Measurements from ENCODE around the gene RMND5B. TPM values are rescaled to one million over a fixed set of nuclear protein-coding genes. Genes with fewer than 3 reads are reported as not detected.

RMND5B gene
- total RNA-seq, 4 donors from 2014 or later, result 22.9 to 37.5 (median 27.7) TPM

GRCh38 chr5:178113841-178114324 is 16.9 kb upstream of the RMND5B start:
- ATAC-seq (ENCODE audit: low FRiP score) (no peak), DNase-seq (ENCODE audit: low spot score) (no peak)
- no peak for TF ChIP-seq CTCF (IDR thresholded peaks at IDR 0.05)

DNA sequence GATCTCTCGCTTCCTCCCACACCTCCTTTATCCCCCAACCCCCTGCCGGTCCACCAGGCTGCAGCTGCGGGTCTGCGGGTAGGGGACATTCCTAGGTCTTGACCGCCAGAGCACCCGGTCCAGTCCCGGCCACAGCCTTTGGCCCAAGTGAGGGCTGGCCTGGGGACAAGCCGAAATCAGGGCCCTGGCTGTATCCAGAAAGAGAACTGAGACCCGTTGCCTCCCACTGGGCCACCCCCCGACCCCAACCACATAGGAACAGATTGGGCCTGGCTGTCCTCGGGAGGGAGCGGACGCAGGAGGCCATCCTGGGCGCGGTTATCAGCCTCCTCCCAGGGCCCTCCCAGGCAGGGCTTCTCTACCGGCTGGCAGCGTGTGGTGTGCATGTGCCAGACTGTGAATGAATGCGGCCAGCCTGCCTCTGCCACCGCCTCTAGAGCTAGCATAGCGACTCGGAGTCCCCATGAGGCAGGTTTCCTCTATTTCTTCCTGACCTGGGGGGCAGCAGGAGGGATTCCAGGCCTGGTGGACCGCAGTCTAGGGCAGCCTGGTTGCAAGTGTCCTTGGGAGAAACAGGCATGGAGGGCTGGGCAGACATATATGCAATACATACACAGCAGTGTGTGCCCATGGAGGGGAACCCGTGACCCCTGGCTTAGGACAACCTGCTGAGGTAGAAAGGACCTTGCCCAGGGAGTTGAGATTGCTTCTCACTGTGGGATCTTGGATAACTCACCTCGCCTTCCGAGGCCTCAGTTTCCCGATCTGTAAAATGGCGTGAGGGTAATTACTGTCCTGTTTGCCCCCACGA is 16.3 kb upstream of the RMND5B start:
- no peak for TF ChIP-seq CTCF (IDR thresholded peaks at IDR 0.05)
- ATAC-seq (ENCODE audit: low FRiP score), result no peak
- DNase-seq (ENCODE audit: low spot score), result no peak

- TF ChIP-seq CTCF (IDR thresholded peaks at IDR 0.05), result no peak
Observed at GRCh38 chr5:178115136-178115813, 15.5 kb upstream of the RMND5B start.

GRCh38 chr5:178115814-178116142 is 15.0 kb upstream of the RMND5B start:
- DNase-seq (ENCODE audit: low spot score) (no peak), ATAC-seq (ENCODE audit: low FRiP score) (no peak)
- TF ChIP-seq CTCF (IDR thresholded peaks at IDR 0.05), result no peak

More at GRCh38 chr5:178115136-178115813, 15.5 kb upstream of the RMND5B start:
- ATAC-seq (ENCODE audit: low FRiP score) (no peak), DNase-seq (ENCODE audit: low spot score) (no peak)

DNA sequence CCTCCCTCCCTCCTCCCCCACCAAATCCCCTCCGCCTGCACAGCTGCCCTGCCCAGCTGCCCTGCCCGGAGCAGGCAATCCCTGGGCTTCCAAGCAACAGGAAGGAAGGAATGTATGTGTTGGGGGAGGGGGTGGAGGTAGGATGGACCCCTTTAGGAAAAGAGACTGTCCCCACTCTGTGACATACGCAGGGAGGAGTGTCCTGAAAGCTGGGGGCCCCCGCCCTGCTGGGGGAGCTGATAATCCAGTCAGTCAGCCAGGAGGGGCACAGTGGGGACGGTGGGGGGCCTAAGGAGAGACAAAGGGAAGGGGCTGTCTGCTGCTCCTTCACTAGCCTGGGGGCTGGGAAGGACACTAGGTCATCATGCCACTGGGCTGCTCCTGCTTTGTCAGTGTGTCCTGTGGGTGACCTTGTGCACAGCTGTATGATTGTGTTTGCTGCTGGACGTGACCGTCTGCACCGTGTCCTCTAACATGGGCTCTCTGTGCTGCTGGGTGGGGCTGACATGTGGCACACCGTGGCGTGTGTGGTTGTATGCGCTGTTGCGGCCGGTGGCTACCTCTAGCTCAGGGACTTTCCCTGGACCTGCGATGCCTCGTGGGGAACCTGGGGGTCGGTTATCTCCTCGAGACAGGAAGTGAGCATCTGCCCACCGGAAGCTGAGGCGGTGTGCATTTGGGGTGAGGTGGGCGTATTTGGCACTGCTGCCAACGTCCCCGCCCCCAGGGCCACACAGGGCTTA is 14.5 kb upstream of the RMND5B start:
- ATAC-seq (ENCODE audit: low FRiP score) (no peak), DNase-seq (ENCODE audit: low spot score) (no peak)
- TF ChIP-seq CTCF (IDR thresholded peaks at IDR 0.05), result no peak

DNA sequence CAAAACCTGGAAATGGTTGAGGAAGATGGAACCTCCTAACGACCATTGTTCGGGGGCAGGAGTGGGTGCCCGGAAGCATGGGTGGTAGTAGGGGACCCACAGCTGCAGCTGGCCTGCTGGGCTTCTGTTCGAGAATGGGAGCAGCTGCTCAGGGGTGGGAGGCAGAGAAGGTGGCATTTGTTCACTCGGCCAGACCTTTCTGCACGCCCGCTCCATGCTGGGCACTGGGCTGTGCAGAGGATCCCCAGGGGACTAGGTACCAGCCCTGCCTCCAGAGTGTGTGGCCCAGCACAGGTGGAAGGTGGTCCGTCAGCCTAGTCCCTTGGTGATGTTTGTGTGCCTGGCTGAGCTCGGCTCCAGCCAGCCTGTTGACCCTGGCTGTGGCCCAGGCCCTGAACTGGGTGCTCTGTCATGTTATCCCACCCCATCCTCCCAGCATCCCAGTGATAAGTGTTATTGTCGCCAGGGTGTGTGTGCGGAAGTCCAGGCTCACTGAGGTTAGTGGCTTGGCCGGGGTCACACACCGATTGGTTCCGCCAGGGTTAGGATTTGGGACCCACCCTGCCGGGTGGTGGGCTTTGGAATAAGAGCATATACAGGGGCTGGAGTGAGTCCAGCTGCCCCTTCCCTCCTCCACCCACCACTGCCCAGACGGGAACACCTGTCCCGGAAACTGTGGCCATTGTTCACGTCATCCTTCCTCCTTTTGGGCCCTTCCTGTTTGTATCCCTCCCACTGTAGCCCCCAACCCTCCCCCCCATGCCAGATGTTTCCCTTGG is 12.7 kb upstream of the RMND5B start:
- no peak for TF ChIP-seq CTCF (IDR thresholded peaks at IDR 0.05)
- ATAC-seq (ENCODE audit: low FRiP score), result no peak
- DNase-seq (ENCODE audit: low spot score), result no peak

Measured in omental fat pad (tissue), 4 donors.